ENCODE measurements around the gene RAB24. TPM values are rescaled to one million over a fixed set of nuclear protein-coding genes. Genes with fewer than 3 reads are reported as not detected.

RAB24 gene
- total RNA-seq, 1 experiment from 2014 or later, result 40.3 TPM

- CTCF ChIA-PET, result no interaction called here
- peaks cover 16% of the 10 kb centered on the region; the same call in 1 of the 2 replicates for H3K36me3 ChIP-seq (ENCODE audit: low read depth, low read length)
Measured at GRCh38 chr5:177334781-177335700, 31.5 kb upstream of the RAB24 start.

GRCh38 chr5:177334155-177334551 is 30.6 kb upstream of the RAB24 start:
- no TSS peak for BruUV-seq (replicated peaks)
- Histone ChIP-seq H3F3A (ENCODE audit: low read length, unreplicated experiment) (no peaks in the 10 kb centered on the region), H3K4me3 (ENCODE audit: low read length) (no peak overlapping the region), H3K36me3 (ENCODE audit: low read depth, low read length) (peaks cover 16% of the 10 kb centered on the region; the same call in 1 of the 2 replicates), H3K27me3 (ENCODE audit: low read length) (no peaks in the 10 kb centered on the region), H2AFZ (ENCODE audit: low read length) (no peak overlapping the region), H3K27ac (ENCODE audit: low read length) (no peak overlapping the region), H3K4me2 (ENCODE audit: low read length) (no peak overlapping the region), H3K4me1 (ENCODE audit: insufficient read depth, low read length) (no peaks in the 10 kb centered on the region), H4K20me1 (ENCODE audit: low read length) (no peaks in the 10 kb centered on the region), H3K9me3 (ENCODE audit: low read length) (no peaks in the 10 kb centered on the region), H3K79me2 (ENCODE audit: low read length) (peaks cover 5% of the 10 kb centered on the region), H3K9ac (ENCODE audit: low read length) (no peak overlapping the region), H3K9me2 (replicated peaks; ENCODE audit: low read length) (no peaks in the 10 kb centered on the region)
- POLR2A ChIA-PET (ENCODE audit: unreplicated experiment), result no interaction called here
- CTCF ChIA-PET, result no interaction called here
- intact Hi-C loops (cut with micrococcal nuclease), result no loop called here
- no peak for ATAC-seq
- no peak for DNase-seq
- TF ChIP-seq EZH2phosphoT487 (IDR thresholded peaks at IDR 0.05; ENCODE audit: borderline replicate concordance, low read length), result no peak
- TF ChIP-seq, protein P1, sequence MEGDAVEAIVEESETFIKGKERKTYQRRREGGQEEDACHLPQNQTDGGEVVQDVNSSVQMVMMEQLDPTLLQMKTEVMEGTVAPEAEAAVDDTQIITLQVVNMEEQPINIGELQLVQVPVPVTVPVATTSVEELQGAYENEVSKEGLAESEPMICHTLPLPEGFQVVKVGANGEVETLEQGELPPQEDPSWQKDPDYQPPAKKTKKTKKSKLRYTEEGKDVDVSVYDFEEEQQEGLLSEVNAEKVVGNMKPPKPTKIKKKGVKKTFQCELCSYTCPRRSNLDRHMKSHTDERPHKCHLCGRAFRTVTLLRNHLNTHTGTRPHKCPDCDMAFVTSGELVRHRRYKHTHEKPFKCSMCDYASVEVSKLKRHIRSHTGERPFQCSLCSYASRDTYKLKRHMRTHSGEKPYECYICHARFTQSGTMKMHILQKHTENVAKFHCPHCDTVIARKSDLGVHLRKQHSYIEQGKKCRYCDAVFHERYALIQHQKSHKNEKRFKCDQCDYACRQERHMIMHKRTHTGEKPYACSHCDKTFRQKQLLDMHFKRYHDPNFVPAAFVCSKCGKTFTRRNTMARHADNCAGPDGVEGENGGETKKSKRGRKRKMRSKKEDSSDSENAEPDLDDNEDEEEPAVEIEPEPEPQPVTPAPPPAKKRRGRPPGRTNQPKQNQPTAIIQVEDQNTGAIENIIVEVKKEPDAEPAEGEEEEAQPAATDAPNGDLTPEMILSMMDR (conservative IDR thresholded peaks at IDR 0.05; ENCODE audit: low read depth, low read length), result no peak
- no peak for TF ChIP-seq EZH2 (IDR thresholded peaks at IDR 0.05; ENCODE audit: low read length, unreplicated experiment)

More at GRCh38 chr5:177334781-177335700, 31.5 kb upstream of the RAB24 start:
- ATAC-seq (no peak), DNase-seq (no peak)
- Histone ChIP-seq H3K79me2 (ENCODE audit: low read length) (peaks cover 14% of the 10 kb centered on the region), H2AFZ (ENCODE audit: low read length) (no peak overlapping the region), H3K4me1 (ENCODE audit: insufficient read depth, low read length) (no peaks in the 10 kb centered on the region), H3K9me3 (ENCODE audit: low read length) (no peaks in the 10 kb centered on the region), H3K9ac (ENCODE audit: low read length) (no peak overlapping the region), H3K4me2 (ENCODE audit: low read length) (no peak overlapping the region), H3K9me2 (replicated peaks; ENCODE audit: low read length) (no peaks in the 10 kb centered on the region), H3K27me3 (ENCODE audit: low read length) (no peaks in the 10 kb centered on the region), H3F3A (ENCODE audit: low read length, unreplicated experiment) (no peaks in the 10 kb centered on the region), H4K20me1 (ENCODE audit: low read length) (0 out of 2 replicates have a peak, but pooled peaks cover 4% of the 10 kb centered on the region), H3K4me3 (ENCODE audit: low read length) (no peak overlapping the region), H3K27ac (ENCODE audit: low read length) (no peak overlapping the region)
- POLR2A ChIA-PET (ENCODE audit: unreplicated experiment), result no interaction called here
- no peak for TF ChIP-seq EZH2 (IDR thresholded peaks at IDR 0.05; ENCODE audit: low read length, unreplicated experiment)
- TF ChIP-seq EZH2phosphoT487 (IDR thresholded peaks at IDR 0.05; ENCODE audit: borderline replicate concordance, low read length), result no peak
- TF ChIP-seq, protein P1 (conservative IDR thresholded peaks at IDR 0.05; ENCODE audit: low read depth, low read length), result no peak
- intact Hi-C loops (cut with micrococcal nuclease), result no loop called here
- BruUV-seq (replicated peaks), result no TSS peak

Measured in PC-3 (cell line).